ENCODE results near the gene CCDC92. TPM values are rescaled to one million over a fixed set of nuclear protein-coding genes. Genes with fewer than 3 reads are reported as not detected.

Gene CCDC92
- total RNA-seq, 1 donor from 2014 or later = 31.0 TPM

GRCh38 chr12:124000111-124000510 lies 27.5 kb upstream of the CCDC92 start:
- intact Hi-C loops (cut with DNase I) = no loop called here

GRCh38 chr12:123998991-123999359 lies 26.3 kb upstream of the CCDC92 start:
- H3K27me3 ChIP-seq = no peaks in the 10 kb centered on the region
- no peak overlapping the region for H3K27ac ChIP-seq
- no peak for TF ChIP-seq CTCF (IDR thresholded peaks at IDR 0.05)
- intact Hi-C loops (cut with DNase I) = no loop called here
- H3K4me1 ChIP-seq = no peaks in the 10 kb centered on the region
- H3K9me3 ChIP-seq = no peaks in the 10 kb centered on the region
- no peak overlapping the region for H3K4me3 ChIP-seq
- DNase-seq (ENCODE audit: low spot score in 2 of 2) = no peak
- peaks cover 15 to 17% of the 10 kb centered on the region in 2 donors for H3K36me3 ChIP-seq

More at GRCh38 chr12:124000111-124000510, 27.5 kb upstream of the CCDC92 start:
- no peak for DNase-seq (ENCODE audit: low spot score in 2 of 2)
- Histone ChIP-seq H3K36me3 (peaks cover 15 to 17% of the 10 kb centered on the region in 2 donors), H3K9me3 (no peaks in the 10 kb centered on the region), H3K4me3 (no peak overlapping the region), H3K27me3 (no peaks in the 10 kb centered on the region), H3K27ac (no peak overlapping the region), H3K4me1 (no peaks in the 10 kb centered on the region)
- TF ChIP-seq CTCF (IDR thresholded peaks at IDR 0.05) = no peak

- Histone ChIP-seq H3K4me3 (no peak overlapping the region), H3K36me3 (peaks cover 15 to 17% of the 10 kb centered on the region in 2 donors), H3K27me3 (no peaks in the 10 kb centered on the region), H3K9me3 (no peaks in the 10 kb centered on the region), H3K27ac (no peak overlapping the region), H3K4me1 (no peaks in the 10 kb centered on the region)
- intact Hi-C loops (cut with DNase I) = no loop called here
- no peak for TF ChIP-seq CTCF (IDR thresholded peaks at IDR 0.05)
- DNase-seq (ENCODE audit: low spot score in 2 of 2) = no peak
Observed at GRCh38 chr12:123998344-123998990, 25.8 kb upstream of the CCDC92 start.

- Histone ChIP-seq H3K4me3 (no peak overlapping the region), H3K27me3 (no peaks in the 10 kb centered on the region), H3K36me3 (peaks cover 15 to 20% of the 10 kb centered on the region in 2 donors), H3K9me3 (no peaks in the 10 kb centered on the region), H3K4me1 (no peaks in the 10 kb centered on the region), H3K27ac (no peak overlapping the region)
- no peak for TF ChIP-seq CTCF (IDR thresholded peaks at IDR 0.05)
- intact Hi-C loops (cut with DNase I) = no loop called here
- DNase-seq (ENCODE audit: low spot score in 2 of 2) = no peak
Observed at GRCh38 chr12:123997908-123998307, 25.3 kb upstream of the CCDC92 start.

- Histone ChIP-seq H3K4me3 (no peak overlapping the region), H3K4me1 (no peaks in the 10 kb centered on the region), H3K9me3 (no peaks in the 10 kb centered on the region), H3K27ac (no peak overlapping the region), H3K27me3 (no peaks in the 10 kb centered on the region), H3K36me3 (peaks cover 15 to 26% of the 10 kb centered on the region in 2 donors)
- intact Hi-C loops (cut with DNase I) = no loop called here
- no peak for DNase-seq (ENCODE audit: low spot score in 2 of 2)
- TF ChIP-seq CTCF (IDR thresholded peaks at IDR 0.05) = no peak
Observed at GRCh38 chr12:123997033-123997822, 24.6 kb upstream of the CCDC92 start.
